Measurements from ENCODE around the gene RAD1. TPM values are rescaled to one million over a fixed set of nuclear protein-coding genes. Genes with fewer than 3 reads are reported as not detected.

The RAD1 gene
- total and polyA plus RNA-seq, 4 donors = 12.9 to 45.7 (median 17.7) TPM

DNA sequence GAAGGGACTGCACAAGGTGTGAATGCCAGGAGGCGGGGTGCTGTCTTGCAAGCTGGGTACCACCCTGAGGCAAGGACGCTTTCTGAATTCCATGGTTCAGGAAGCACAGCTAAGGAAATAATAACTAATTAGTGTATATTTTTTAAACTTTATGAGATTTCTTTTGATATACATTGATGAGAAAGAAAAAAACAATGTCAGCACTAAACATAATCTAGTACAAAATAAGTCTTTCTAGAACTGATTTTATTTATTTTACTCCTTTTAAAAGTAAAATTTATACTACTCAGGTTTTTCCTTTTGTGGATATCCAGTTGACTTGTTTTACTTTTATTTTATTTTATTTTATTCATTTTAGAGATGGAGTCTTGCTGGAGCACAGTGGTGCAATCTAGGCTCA lies 17.6 kb upstream of the RAD1 start:
- WGBS, 2 donors = 90% methylated on average over 2 of the region's 2 CpGs
- H3K4me3 ChIP-seq = no peak overlapping the region
- H3K36me3 ChIP-seq (ENCODE audit: control insufficient read depth in 4 of 4, insufficient read depth in 4 of 4, low read length in 4 of 4) = peaks cover 10 to 18% (median 11%) of the 10 kb centered on the region in 4 donors
- H3K27ac ChIP-seq (ENCODE audit: low read depth in 1 of 2, low read length in 1 of 2) = no peak overlapping the region
- no peak for DNase-seq
- TF ChIP-seq CTCF (IDR thresholded peaks at IDR 0.05; ENCODE audit: control extremely low read depth, extremely low read depth) = no peak
- ATAC-seq (ENCODE audit: insufficient read depth, low FRiP score) = no peak
- no peaks in the 10 kb centered on the region for H3K27me3 ChIP-seq (ENCODE audit: control insufficient read depth in 3 of 3, insufficient read depth in 3 of 3, low read length in 2 of 3)
- H3K4me1 ChIP-seq (ENCODE audit: control insufficient read depth in 5 of 5, insufficient read depth in 5 of 5, low read length in 5 of 5) = peaks cover 6 to 14% (median 11%) of the 10 kb centered on the region in 5 donors
- no peak overlapping the region for H3K9ac ChIP-seq (ENCODE audit: insufficient read depth in 1 of 2, low read length in 2 of 2)
- H3K9me3 ChIP-seq (ENCODE audit: control insufficient read depth in 4 of 4, insufficient read depth in 3 of 4, low read length in 3 of 4) = no peaks in the 10 kb centered on the region

- DNase-seq (no peak), ATAC-seq (ENCODE audit: insufficient read depth, low FRiP score) (no peak)
- Histone ChIP-seq H3K4me3 (no peak overlapping the region), H3K27me3 (ENCODE audit: control insufficient read depth in 3 of 3, insufficient read depth in 3 of 3, low read length in 2 of 3) (no peaks in the 10 kb centered on the region), H3K36me3 (ENCODE audit: control insufficient read depth in 4 of 4, insufficient read depth in 4 of 4, low read length in 4 of 4) (peaks cover 0 to 9% (median 4%) of the 10 kb centered on the region in 4 donors), H3K4me1 (ENCODE audit: control insufficient read depth in 5 of 5, insufficient read depth in 5 of 5, low read length in 5 of 5) (peaks cover 6 to 14% (median 11%) of the 10 kb centered on the region in 5 donors), H3K27ac (ENCODE audit: low read depth in 1 of 2, low read length in 1 of 2) (peak overlapping the region in 1 of 2 donors; percentile 91), H3K9me3 (ENCODE audit: control insufficient read depth in 4 of 4, insufficient read depth in 3 of 4, low read length in 3 of 4) (no peaks in the 10 kb centered on the region), H3K9ac (ENCODE audit: insufficient read depth in 1 of 2, low read length in 2 of 2) (peak overlapping the region in 1 of 2 donors; percentile 19)
- TF ChIP-seq CTCF (IDR thresholded peaks at IDR 0.05; ENCODE audit: control extremely low read depth, extremely low read depth) = no peak
- WGBS, 2 donors = 75 to 83% methylated on average over 4 of the region's 4 CpGs
Observed at GRCh38 chr5:34930870-34931269, 15.6 kb upstream of the RAD1 start.

DNA sequence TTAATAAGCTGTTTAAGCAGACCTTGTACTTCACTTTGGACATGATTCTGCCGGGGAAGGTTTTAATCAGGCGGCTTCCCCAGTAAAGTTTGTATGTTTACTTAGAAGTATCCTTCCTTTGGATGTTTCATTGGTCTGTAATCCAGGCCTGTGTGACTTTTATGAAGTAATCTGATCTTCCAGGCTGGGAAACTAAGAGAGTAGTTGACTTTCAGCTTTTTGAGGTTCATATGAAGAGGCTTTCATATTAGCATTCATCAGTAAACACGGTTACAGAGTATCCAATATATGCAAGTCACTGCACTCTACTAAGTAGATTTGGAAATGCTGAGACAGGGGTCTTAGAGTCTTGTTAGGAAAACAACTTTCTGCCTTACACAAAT lies 15.1 kb upstream of the RAD1 start:
- H3K27ac ChIP-seq (ENCODE audit: low read depth in 1 of 2, low read length in 1 of 2) = peak overlapping the region in 1 of 2 donors; percentile 91
- H3K9ac ChIP-seq (ENCODE audit: insufficient read depth in 1 of 2, low read length in 2 of 2) = peak overlapping the region; percentile 81 to 85
- DNase-seq (peak in 1 of 3 donors; percentile 31), ATAC-seq (ENCODE audit: insufficient read depth, low FRiP score) (no peak)
- WGBS, 2 donors = 0 to 1% methylated on average over 3 of the region's 3 CpGs
- H3K4me1 ChIP-seq (ENCODE audit: control insufficient read depth in 5 of 5, insufficient read depth in 5 of 5, low read length in 5 of 5) = peaks cover 6 to 14% (median 11%) of the 10 kb centered on the region in 5 donors
- peak overlapping the region; percentile 73 for H3K4me3 ChIP-seq
- H3K36me3 ChIP-seq (ENCODE audit: control insufficient read depth in 4 of 4, insufficient read depth in 4 of 4, low read length in 4 of 4) = peaks cover 0 to 12% (median 6%) of the 10 kb centered on the region in 4 donors
- TF ChIP-seq CTCF (IDR thresholded peaks at IDR 0.05; ENCODE audit: control extremely low read depth, extremely low read depth) = no peak
- H3K9me3 ChIP-seq (ENCODE audit: control insufficient read depth in 4 of 4, insufficient read depth in 3 of 4, low read length in 3 of 4) = no peaks in the 10 kb centered on the region
- H3K27me3 ChIP-seq (ENCODE audit: control insufficient read depth in 3 of 3, insufficient read depth in 3 of 3, low read length in 2 of 3) = no peaks in the 10 kb centered on the region

All from lung (tissue), 12 donors.